Measurements from ENCODE around the gene FURIN. TPM values are rescaled to one million over a fixed set of nuclear protein-coding genes. Genes with fewer than 3 reads are reported as not detected.
A peak's percentile ranks its signal among the peaks of the same experiment; 100 is the strongest.

FURIN gene
- total and polyA plus RNA-seq, 5 donors from 2014 or later = 2.9 to 62.5 (median 8.1) TPM

DNA sequence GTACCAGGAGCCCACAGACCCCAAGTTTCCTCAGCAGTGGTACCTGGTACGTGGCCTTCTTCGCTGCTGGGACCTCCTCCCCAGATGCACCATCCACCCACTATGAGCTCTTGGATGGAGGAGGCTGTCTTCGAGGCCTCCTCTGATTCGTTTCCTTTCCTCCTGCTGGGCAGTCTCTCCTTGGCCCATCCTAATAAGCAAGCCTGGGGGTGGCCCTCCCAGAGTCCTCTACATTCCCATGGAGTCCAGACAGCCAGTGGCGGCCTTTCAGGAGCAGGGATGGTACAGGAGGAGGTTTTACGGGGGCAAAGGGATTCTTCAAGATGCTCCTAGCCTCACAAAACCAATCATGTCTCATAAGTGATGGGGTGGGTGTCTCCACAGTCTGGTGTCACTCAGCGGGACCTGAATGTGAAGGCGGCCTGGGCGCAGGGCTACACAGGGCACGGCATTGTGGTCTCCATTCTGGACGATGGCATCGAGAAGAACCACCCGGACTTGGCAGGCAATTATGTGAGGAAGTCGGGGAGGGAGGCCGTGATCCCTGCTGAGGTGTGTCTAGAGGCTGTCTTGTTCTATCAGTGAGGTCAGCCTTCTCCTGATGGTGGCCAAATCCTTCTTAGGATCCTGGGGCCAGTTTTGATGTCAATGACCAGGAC is 8.3 kb downstream of the FURIN start:
- peaks cover 42% of the 10 kb centered on the region for H3K36me3 ChIP-seq (ENCODE audit: control insufficient read depth, insufficient read depth, low read length)
- no peak for ATAC-seq (ENCODE audit: low read depth in 2 of 2)
- no peak overlapping the region for H3K4me3 ChIP-seq (ENCODE audit: low read depth, low read length)
- no peak overlapping the region for H3K27ac ChIP-seq (ENCODE audit: insufficient read depth, low read length, poor library complexity, severe bottlenecking)
- Mint-ChIP-seq H3K36me3 (peaks cover 17% of the 10 kb centered on the region), H3K4me3 (peak overlapping the region in 1 of 4 donors; percentile 22), H3K4me1 (peaks cover 5 to 28% (median 16%) of the 10 kb centered on the region in 4 donors), H3K27me3 (no peaks in the 10 kb centered on the region), H3K27ac (no peak overlapping the region), H3K9me3 (no peaks in the 10 kb centered on the region)
- no peaks in the 10 kb centered on the region for H3K9me3 ChIP-seq (ENCODE audit: control insufficient read depth in 2 of 2, low read length in 2 of 2)
- no peak for DNase-seq
- no peaks in the 10 kb centered on the region for H3K27me3 ChIP-seq (ENCODE audit: control insufficient read depth, insufficient read depth, low read length)
- peaks cover 21% of the 10 kb centered on the region for H3K4me1 ChIP-seq (ENCODE audit: control insufficient read depth, insufficient read depth, low read length, poor library complexity, severe bottlenecking)

DNA sequence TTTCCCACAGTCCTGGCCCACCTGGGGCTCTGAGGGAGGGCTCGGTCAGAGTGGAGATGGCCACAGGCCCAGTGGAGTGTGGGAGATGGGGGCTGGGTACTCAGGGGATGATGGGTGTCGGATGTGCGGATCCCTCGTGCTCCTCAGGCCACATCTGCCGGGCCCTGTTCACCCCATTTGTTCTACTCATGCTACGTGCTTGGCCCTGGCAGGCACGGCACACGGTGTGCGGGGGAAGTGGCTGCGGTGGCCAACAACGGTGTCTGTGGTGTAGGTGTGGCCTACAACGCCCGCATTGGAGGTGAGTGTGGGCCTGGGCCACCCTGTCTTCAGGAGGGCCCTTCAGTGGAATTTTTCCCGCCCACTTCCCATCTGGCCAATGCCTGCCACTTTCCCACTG is 8.9 kb downstream of the FURIN start:
- no peak for ATAC-seq (ENCODE audit: low read depth in 2 of 2)
- no peak for DNase-seq
- Histone ChIP-seq H3K4me1 (ENCODE audit: control insufficient read depth, insufficient read depth, low read length, poor library complexity, severe bottlenecking) (peaks cover 18% of the 10 kb centered on the region), H3K27ac (ENCODE audit: insufficient read depth, low read length, poor library complexity, severe bottlenecking) (no peak overlapping the region), H3K27me3 (ENCODE audit: control insufficient read depth, insufficient read depth, low read length) (no peaks in the 10 kb centered on the region), H3K36me3 (ENCODE audit: control insufficient read depth, insufficient read depth, low read length) (peaks cover 42% of the 10 kb centered on the region), H3K9me3 (ENCODE audit: control insufficient read depth in 2 of 2, low read length in 2 of 2) (no peaks in the 10 kb centered on the region), H3K4me3 (ENCODE audit: low read depth, low read length) (no peak overlapping the region)
- H3K4me3 Mint-ChIP-seq = peak overlapping the region in 1 of 4 donors; percentile 22
- H3K27ac Mint-ChIP-seq = no peak overlapping the region
- peaks cover 17% of the 10 kb centered on the region for H3K36me3 Mint-ChIP-seq
- H3K27me3 Mint-ChIP-seq = no peaks in the 10 kb centered on the region
- H3K4me1 Mint-ChIP-seq = peaks cover 4 to 26% (median 15%) of the 10 kb centered on the region in 4 donors
- peaks cover 0 to under 1% (median 0%) of the 10 kb centered on the region in 7 donors for H3K9me3 Mint-ChIP-seq

DNA sequence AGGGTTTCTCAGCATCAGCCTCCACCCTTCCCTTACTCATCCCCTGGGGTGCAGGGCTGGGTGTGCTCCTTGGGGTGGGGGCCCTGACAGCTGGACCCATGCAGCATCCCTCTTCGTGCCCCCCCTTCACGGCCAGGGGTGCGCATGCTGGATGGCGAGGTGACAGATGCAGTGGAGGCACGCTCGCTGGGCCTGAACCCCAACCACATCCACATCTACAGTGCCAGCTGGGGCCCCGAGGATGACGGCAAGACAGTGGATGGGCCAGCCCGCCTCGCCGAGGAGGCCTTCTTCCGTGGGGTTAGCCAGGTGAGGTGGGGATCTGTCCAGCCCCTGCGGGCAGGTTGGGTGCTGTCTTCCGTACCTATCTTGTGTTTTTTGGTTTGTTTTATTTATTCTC is 9.6 kb downstream of the FURIN start:
- H3K36me3 Mint-ChIP-seq = peaks cover 17% of the 10 kb centered on the region
- H3K4me3 ChIP-seq (ENCODE audit: low read depth, low read length) = no peak overlapping the region
- no peak overlapping the region for H3K27ac Mint-ChIP-seq
- H3K36me3 ChIP-seq (ENCODE audit: control insufficient read depth, insufficient read depth, low read length) = peaks cover 42% of the 10 kb centered on the region
- no peaks in the 10 kb centered on the region for H3K27me3 Mint-ChIP-seq
- H3K9me3 ChIP-seq (ENCODE audit: control insufficient read depth in 2 of 2, low read length in 2 of 2) = no peaks in the 10 kb centered on the region
- DNase-seq (no peak), ATAC-seq (ENCODE audit: low read depth in 2 of 2) (no peak)
- no peak overlapping the region for H3K4me3 Mint-ChIP-seq
- H3K4me1 Mint-ChIP-seq = peaks cover 0 to 19% (median 10%) of the 10 kb centered on the region in 4 donors
- peaks cover 11% of the 10 kb centered on the region for H3K4me1 ChIP-seq (ENCODE audit: control insufficient read depth, insufficient read depth, low read length, poor library complexity, severe bottlenecking)
- H3K27ac ChIP-seq (ENCODE audit: insufficient read depth, low read length, poor library complexity, severe bottlenecking) = no peak overlapping the region
- peaks cover 0 to 2% (median 0%) of the 10 kb centered on the region in 7 donors for H3K9me3 Mint-ChIP-seq
- no peaks in the 10 kb centered on the region for H3K27me3 ChIP-seq (ENCODE audit: control insufficient read depth, insufficient read depth, low read length)

DNA sequence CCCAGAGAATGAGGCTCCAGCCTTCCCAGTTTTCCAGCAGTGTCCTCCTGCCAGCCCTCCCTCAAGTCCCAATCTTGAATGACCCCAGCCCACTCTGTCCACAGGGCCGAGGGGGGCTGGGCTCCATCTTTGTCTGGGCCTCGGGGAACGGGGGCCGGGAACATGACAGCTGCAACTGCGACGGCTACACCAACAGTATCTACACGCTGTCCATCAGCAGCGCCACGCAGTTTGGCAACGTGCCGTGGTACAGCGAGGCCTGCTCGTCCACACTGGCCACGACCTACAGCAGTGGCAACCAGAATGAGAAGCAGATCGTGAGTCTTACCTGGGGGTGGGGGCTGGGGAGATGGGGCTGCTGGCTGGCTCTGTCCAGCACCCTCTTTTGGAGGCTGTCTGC is 10.3 kb downstream of the FURIN start:
- ATAC-seq (ENCODE audit: low read depth in 2 of 2) (no peak), DNase-seq (no peak)
- Mint-ChIP-seq H3K9me3 (peaks cover 0 to 2% (median 0%) of the 10 kb centered on the region in 7 donors), H3K27ac (no peak overlapping the region), H3K27me3 (no peaks in the 10 kb centered on the region), H3K36me3 (peaks cover 17% of the 10 kb centered on the region), H3K4me3 (no peak overlapping the region), H3K4me1 (peaks cover 0 to 13% (median 5%) of the 10 kb centered on the region in 4 donors)
- Histone ChIP-seq H3K27me3 (ENCODE audit: control insufficient read depth, insufficient read depth, low read length) (no peaks in the 10 kb centered on the region), H3K27ac (ENCODE audit: insufficient read depth, low read length, poor library complexity, severe bottlenecking) (no peak overlapping the region), H3K4me3 (ENCODE audit: low read depth, low read length) (no peak overlapping the region), H3K4me1 (ENCODE audit: control insufficient read depth, insufficient read depth, low read length, poor library complexity, severe bottlenecking) (peaks cover 4% of the 10 kb centered on the region), H3K36me3 (ENCODE audit: control insufficient read depth, insufficient read depth, low read length) (peaks cover 42% of the 10 kb centered on the region), H3K9me3 (ENCODE audit: control insufficient read depth in 2 of 2, low read length in 2 of 2) (no peaks in the 10 kb centered on the region)

DNA sequence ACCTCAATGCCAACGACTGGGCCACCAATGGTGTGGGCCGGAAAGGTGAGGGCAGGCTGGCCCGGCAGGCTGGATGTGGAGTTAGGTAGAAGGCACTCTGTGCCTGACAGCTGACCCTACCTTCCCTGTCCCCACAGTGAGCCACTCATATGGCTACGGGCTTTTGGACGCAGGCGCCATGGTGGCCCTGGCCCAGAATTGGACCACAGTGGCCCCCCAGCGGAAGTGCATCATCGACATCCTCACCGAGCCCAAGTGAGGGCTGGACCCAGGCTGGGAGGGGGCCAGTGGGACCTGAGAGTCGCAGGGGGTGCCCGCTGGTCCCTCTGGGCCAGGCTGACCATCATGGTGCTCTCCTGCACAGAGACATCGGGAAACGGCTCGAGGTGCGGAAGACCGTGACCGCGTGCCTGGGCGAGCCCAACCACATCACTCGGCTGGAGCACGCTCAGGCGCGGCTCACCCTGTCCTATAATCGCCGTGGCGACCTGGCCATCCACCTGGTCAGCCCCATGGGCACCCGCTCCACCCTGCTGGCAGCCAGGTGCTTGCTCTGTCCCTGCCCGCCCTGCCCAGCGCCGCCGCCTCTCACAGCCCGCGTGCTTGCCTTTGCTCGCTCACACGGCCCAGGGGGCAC is 11.5 kb downstream of the FURIN start:
- peaks cover 42% of the 10 kb centered on the region for H3K36me3 ChIP-seq (ENCODE audit: control insufficient read depth, insufficient read depth, low read length)
- no peak overlapping the region for H3K27ac ChIP-seq (ENCODE audit: insufficient read depth, low read length, poor library complexity, severe bottlenecking)
- H3K4me1 Mint-ChIP-seq = peaks cover 0 to 3% (median under 1%) of the 10 kb centered on the region in 4 donors
- peaks cover under 1% of the 10 kb centered on the region for H3K27me3 Mint-ChIP-seq
- no peaks in the 10 kb centered on the region for H3K27me3 ChIP-seq (ENCODE audit: control insufficient read depth, insufficient read depth, low read length)
- no peak overlapping the region for H3K4me3 ChIP-seq (ENCODE audit: low read depth, low read length)
- no peaks in the 10 kb centered on the region for H3K9me3 ChIP-seq (ENCODE audit: control insufficient read depth in 2 of 2, low read length in 2 of 2)
- ATAC-seq (ENCODE audit: low read depth in 2 of 2) (no peak), DNase-seq (no peak)
- H3K4me3 Mint-ChIP-seq = no peak overlapping the region
- H3K36me3 Mint-ChIP-seq = peaks cover 17% of the 10 kb centered on the region
- H3K27ac Mint-ChIP-seq = no peak overlapping the region
- H3K9me3 Mint-ChIP-seq = peaks cover 0 to 3% (median 0%) of the 10 kb centered on the region in 7 donors
- peaks cover 7% of the 10 kb centered on the region for H3K4me1 ChIP-seq (ENCODE audit: control insufficient read depth, insufficient read depth, low read length, poor library complexity, severe bottlenecking)

DNA sequence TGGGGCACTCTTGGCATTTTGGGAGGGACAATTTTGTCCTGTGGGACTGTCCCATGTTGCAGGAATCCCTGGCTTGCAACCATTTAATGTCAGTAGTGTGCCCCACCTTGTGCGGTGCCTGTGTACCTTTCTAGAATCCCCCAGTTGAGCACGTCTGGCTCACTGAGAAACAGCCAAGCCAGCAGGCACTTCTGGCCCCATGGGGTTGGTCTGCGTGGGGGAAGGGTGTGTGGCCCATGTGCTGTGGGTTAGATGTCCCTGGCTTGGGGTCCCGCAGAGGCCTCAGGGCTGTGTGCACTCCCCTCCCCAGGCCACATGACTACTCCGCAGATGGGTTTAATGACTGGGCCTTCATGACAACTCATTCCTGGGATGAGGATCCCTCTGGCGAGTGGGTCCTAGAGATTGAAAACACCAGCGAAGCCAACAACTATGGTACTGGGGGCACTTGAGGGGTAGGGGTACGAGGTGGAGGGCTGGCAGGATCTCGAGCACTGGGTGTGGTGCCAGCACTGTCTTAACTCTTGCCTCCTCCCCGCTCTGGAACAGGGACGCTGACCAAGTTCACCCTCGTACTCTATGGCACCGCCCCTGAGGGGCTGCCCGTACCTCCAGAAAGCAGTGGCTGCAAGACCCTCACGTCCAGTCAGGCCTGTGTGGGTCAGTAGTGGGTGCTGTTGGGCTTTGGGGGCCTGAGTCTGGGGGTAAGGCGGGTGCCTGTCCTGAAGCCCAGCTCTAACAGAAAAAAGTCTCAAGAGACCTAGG is 12.2 kb downstream of the FURIN start:
- H3K27me3 Mint-ChIP-seq = peaks cover 4% of the 10 kb centered on the region
- H3K9me3 Mint-ChIP-seq = peaks cover 0 to 4% (median 0%) of the 10 kb centered on the region in 7 donors
- no peak overlapping the region for H3K27ac Mint-ChIP-seq
- ATAC-seq (ENCODE audit: low read depth in 2 of 2) = no peak
- Histone ChIP-seq H3K36me3 (ENCODE audit: control insufficient read depth, insufficient read depth, low read length) (peaks cover 42% of the 10 kb centered on the region), H3K27ac (ENCODE audit: insufficient read depth, low read length, poor library complexity, severe bottlenecking) (no peak overlapping the region), H3K4me3 (ENCODE audit: low read depth, low read length) (no peak overlapping the region), H3K9me3 (ENCODE audit: control insufficient read depth in 2 of 2, low read length in 2 of 2) (no peaks in the 10 kb centered on the region), H3K4me1 (ENCODE audit: control insufficient read depth, insufficient read depth, low read length, poor library complexity, severe bottlenecking) (peaks cover 8% of the 10 kb centered on the region), H3K27me3 (ENCODE audit: control insufficient read depth, insufficient read depth, low read length) (no peaks in the 10 kb centered on the region)
- H3K4me3 Mint-ChIP-seq = no peak overlapping the region
- H3K36me3 Mint-ChIP-seq = peaks cover 17% of the 10 kb centered on the region
- DNase-seq = no peak
- peaks cover 0 to under 1% (median 0%) of the 10 kb centered on the region in 4 donors for H3K4me1 Mint-ChIP-seq

DNA sequence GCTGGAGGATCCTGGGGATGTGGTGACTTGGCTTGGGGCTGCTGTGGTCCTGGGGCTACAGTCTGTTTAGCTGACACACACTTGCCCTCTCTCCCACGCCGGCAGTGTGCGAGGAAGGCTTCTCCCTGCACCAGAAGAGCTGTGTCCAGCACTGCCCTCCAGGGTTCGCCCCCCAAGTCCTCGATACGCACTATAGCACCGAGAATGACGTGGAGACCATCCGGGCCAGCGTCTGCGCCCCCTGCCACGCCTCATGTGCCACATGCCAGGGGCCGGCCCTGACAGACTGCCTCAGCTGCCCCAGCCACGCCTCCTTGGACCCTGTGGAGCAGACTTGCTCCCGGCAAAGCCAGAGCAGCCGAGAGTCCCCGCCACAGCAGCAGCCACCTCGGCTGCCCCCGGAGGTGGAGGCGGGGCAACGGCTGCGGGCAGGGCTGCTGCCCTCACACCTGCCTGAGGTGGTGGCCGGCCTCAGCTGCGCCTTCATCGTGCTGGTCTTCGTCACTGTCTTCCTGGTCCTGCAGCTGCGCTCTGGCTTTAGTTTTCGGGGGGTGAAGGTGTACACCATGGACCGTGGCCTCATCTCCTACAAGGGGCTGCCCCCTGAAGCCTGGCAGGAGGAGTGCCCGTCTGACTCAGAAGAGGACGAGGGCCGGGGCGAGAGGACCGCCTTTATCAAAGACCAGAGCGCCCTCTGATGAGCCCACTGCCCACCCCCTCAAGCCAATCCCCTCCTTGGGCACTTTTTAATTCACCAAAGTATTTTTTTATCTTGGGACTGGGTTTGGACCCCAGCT is 13.0 kb downstream of the FURIN start:
- Histone ChIP-seq H3K27me3 (ENCODE audit: control insufficient read depth, insufficient read depth, low read length) (no peaks in the 10 kb centered on the region), H3K27ac (ENCODE audit: insufficient read depth, low read length, poor library complexity, severe bottlenecking) (no peak overlapping the region), H3K36me3 (ENCODE audit: control insufficient read depth, insufficient read depth, low read length) (peaks cover 39% of the 10 kb centered on the region), H3K4me1 (ENCODE audit: control insufficient read depth, insufficient read depth, low read length, poor library complexity, severe bottlenecking) (peaks cover 13% of the 10 kb centered on the region), H3K4me3 (ENCODE audit: low read depth, low read length) (no peak overlapping the region), H3K9me3 (ENCODE audit: control insufficient read depth in 2 of 2, low read length in 2 of 2) (no peaks in the 10 kb centered on the region)
- DNase-seq = no peak
- Mint-ChIP-seq H3K4me1 (peaks cover 0 to 7% (median 5%) of the 10 kb centered on the region in 4 donors), H3K9me3 (peaks cover 0 to 4% (median 0%) of the 10 kb centered on the region in 7 donors), H3K27ac (no peak overlapping the region), H3K4me3 (no peak overlapping the region), H3K27me3 (peaks cover 10% of the 10 kb centered on the region), H3K36me3 (peaks cover 17% of the 10 kb centered on the region)
- ATAC-seq (ENCODE audit: low read depth in 2 of 2) = no peak
